ENCODE data around the gene FAM171A2.
"Not testable (repeated sequence)": the region's sequence is repeated elsewhere in the genome, so short reads cannot be mapped to it uniquely, and the experiment has no call there.

The FAM171A2 gene

DNA sequence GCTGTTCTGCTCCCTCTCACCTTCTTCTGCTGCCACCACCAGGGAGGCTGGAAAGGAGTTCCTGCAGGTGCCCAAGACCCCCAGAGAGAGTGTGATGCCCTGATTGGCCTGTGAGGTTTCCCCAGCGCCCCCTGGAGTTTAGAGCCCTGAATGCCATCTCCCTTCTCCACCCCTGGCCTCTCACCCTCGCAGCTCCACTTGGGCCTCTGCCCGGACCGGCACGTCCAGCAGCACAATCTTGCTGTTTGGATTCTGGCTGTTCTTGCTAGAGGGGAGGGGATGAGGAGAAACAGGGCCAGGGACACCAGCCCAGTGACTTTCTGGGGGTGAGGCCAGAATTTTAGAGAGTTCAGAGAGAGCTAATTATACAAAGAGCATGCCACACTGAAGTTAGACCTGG lies 12.5 kb upstream of the FAM171A2 start:
- no peaks in the 10 kb centered on the region for H3K9me3 Mint-ChIP-seq
- H3K4me3 Mint-ChIP-seq: no peak overlapping the region
- ATAC-seq (replicated peaks): peak in 1 of 2 donors; percentile 54
- peaks cover 34 to 65% of the 10 kb centered on the region in 2 donors for H3K27me3 Mint-ChIP-seq
- no peaks in the 10 kb centered on the region for H3K36me3 Mint-ChIP-seq
- peaks cover 3 to 19% of the 10 kb centered on the region in 2 donors for H3K4me1 Mint-ChIP-seq
- no peak for DNase-seq
- H3K27ac Mint-ChIP-seq: no peak overlapping the region

DNA sequence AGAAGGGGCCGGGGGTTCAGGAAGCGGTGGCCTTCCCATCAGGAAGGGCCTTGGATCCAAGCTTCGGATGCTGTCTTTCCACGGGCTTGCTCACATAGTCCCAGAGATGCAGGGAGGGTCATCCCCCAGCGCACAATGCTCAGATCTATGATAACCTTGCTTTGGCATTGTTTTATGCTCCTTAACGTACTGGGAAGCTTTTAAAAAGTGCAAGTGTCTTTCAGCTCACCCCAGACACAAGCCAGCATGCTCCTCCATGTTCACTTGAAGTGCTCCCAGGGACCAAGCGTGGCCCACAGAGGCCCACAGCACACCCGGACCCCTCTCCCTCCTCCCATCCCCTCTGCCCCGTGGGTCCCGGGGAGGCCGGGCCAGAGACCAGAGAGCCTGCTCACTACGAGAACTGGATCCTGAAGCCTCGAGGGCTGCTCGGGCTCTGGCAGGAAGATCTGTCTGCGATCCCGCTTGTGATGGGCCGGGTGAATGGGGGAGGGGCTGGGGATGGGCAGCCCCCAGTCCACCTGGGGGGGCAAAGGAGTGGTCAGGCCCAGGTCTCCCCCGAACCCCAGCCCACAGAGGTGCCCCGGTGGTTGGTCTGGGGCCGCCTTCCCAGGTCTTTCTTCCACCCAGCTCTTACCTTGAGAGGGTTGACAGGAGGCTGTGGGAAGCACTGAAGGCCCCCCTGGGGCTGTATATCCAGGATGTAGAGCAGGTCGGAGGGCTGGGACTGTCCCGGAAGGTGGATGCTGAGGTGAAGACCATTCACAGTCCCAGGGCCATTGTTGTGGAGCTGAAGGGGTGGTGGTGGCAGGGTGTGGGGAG lies 11.8 kb upstream of the FAM171A2 start:
- Mint-ChIP-seq H3K27ac (no peak overlapping the region), H3K27me3 (peaks cover 38 to 73% of the 10 kb centered on the region in 2 donors), H3K9me3 (no peaks in the 10 kb centered on the region), H3K36me3 (no peaks in the 10 kb centered on the region), H3K4me1 (peaks cover 3 to 19% of the 10 kb centered on the region in 2 donors), H3K4me3 (no peak overlapping the region)
- peak in 1 of 2 donors; percentile 18 for ATAC-seq (replicated peaks)
- DNase-seq: no peak

DNA sequence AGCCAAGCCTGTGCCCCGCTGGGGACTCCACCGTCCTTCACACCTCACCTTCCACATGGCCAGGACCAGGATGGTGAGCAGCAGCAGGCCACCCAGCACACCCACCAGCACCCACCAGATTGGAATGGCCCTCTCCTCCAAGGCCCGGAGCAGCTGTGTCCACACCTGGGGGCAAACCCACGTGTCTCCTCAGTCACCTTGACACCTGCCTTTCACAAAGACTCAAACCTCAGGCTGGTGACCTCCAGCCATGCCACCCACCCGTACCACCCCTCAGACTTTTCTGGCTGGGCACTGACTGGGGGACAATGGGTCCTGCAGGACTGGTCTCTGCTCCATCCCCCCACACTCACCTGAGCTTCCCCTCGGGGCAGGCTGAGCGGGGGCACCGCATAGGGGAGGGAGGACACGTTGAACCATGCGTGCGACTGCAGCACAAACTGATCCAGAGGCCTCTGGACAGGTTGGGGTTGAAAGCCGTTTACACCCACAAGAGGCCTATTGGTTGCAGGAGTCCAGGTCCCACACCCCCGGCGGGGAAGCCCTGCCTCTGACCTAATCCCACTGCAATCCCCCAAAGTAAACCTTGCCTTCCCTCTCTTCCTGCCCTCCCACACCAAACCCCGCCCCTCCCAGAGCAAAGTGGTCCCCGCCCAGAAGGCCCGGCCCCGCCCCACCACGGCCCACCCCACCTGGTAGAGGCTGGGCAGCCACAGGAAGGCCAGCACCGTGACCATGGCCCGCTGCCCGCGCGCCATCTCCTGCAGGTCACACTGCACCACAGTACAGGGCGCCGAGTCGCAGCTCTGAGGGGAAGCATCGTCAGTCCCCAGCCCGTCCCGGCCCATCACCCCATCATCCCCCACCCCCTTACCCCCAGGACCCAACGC lies 10.9 kb upstream of the FAM171A2 start:
- Mint-ChIP-seq H3K27ac (no peak overlapping the region), H3K4me1 (peaks cover 3 to 19% of the 10 kb centered on the region in 2 donors), H3K27me3 (peaks cover 41 to 74% of the 10 kb centered on the region in 2 donors), H3K36me3 (no peaks in the 10 kb centered on the region), H3K4me3 (no peak overlapping the region), H3K9me3 (no peaks in the 10 kb centered on the region)
- DNase-seq (no peak), ATAC-seq (replicated peaks) (peak; percentile 10 to 22)

DNA sequence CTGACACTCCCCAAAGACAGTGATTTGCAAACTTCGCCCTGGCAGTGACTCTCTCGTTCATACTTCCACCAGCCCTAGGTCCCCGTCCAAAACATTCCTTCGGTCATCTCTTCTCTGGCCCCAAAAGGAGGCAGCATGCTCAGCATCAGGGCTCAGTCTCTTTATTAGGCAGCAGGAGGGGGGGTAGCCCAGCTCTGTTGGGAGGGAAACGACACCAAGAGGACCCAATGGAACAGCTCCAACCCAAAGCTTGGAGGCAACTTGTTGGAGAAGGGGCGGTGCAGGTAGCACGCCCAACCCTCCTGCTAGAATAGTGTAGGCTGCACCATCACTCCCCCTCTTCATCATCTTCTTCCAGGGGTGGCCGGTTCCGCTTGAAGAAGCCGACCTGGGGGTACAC lies 8.4 kb upstream of the FAM171A2 start:
- H3K9me3 Mint-ChIP-seq: no peaks in the 10 kb centered on the region
- peaks cover 50 to 78% of the 10 kb centered on the region in 2 donors for H3K27me3 Mint-ChIP-seq
- H3K27ac Mint-ChIP-seq: no peak overlapping the region
- peaks cover 3 to 24% of the 10 kb centered on the region in 2 donors for H3K4me1 Mint-ChIP-seq
- no peaks in the 10 kb centered on the region for H3K36me3 Mint-ChIP-seq
- ATAC-seq (replicated peaks) (no peak), DNase-seq (no peak)
- no peak overlapping the region for H3K4me3 Mint-ChIP-seq

DNA sequence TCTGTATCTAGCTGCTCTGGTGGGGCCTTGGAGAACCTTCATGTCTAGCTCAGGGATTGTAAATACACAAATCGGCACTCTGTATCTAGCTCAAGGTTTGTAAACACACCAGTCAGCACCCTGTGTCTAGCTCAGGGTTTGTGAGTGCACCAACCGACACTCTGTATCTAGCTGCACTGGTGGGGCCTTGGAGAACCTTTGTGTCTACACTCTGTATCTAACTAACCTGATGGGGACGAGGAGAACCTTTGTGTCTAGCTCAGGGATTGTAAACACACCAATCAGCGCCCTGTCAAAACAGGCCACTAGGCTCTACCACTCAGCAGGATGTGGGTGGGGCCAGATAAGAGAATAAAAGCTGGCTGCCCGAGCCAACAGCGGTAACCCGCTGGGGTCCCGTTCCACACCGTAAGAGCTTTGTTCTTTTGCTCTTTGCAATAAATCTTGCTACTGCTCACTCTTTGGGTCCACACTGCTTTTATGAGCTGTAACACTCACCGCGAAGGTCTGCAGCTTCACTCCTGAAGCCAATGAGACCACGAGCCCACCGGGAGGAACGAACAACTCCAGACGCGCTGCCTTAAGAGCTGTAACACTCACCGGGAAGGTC lies 5.9 kb upstream of the FAM171A2 start:
- H3K9me3 Mint-ChIP-seq; H3K4me3 Mint-ChIP-seq; H3K27ac Mint-ChIP-seq; DNase-seq; H3K4me1 Mint-ChIP-seq; H3K36me3 Mint-ChIP-seq; ATAC-seq (replicated peaks): not testable (repeated sequence)
- H3K27me3 Mint-ChIP-seq: peaks cover 51 to 80% of the 10 kb centered on the region in 2 donors

DNA sequence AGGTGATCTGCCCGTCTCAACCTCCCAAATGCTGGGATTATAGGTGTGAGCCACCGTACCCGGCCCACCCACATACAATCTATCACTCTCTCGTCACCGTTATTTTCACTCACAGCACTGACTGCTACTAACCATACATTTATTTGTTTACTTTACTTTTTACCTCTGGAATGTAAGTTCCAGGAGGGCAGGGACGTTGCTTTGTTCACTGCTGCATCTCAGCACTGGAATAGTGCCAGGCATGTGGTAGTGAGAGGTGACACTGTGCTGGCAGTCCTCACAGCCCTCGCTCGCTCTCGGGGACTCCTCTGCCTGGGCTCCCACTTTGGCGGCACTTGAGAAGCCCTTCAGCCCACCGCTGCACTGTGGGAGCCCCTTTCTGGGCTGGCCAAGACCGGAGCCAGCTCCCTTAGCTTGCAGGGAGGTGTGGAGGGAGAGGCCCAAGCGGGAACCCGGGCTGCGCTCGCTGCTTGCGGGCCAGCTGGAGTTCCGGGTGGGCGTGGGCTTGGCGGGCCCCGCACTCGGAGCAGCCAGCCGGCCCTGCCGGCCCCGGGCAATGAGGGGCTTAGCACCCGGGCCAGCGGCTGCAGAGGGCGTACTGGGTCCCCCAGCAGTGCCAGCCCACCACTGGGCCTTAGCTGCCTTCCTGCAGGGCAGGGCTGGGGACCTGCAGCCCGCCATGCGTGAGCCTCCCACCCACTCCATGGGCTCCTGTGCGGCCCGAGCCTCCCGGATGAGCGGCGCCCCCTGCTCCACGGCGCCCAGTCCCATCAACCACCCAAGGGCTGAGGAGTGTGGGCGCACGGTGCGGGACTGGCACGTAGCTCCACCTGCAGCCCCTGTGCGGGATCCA lies 5.0 kb upstream of the FAM171A2 start:
- peaks cover 46 to 74% of the 10 kb centered on the region in 2 donors for H3K27me3 Mint-ChIP-seq

DNA sequence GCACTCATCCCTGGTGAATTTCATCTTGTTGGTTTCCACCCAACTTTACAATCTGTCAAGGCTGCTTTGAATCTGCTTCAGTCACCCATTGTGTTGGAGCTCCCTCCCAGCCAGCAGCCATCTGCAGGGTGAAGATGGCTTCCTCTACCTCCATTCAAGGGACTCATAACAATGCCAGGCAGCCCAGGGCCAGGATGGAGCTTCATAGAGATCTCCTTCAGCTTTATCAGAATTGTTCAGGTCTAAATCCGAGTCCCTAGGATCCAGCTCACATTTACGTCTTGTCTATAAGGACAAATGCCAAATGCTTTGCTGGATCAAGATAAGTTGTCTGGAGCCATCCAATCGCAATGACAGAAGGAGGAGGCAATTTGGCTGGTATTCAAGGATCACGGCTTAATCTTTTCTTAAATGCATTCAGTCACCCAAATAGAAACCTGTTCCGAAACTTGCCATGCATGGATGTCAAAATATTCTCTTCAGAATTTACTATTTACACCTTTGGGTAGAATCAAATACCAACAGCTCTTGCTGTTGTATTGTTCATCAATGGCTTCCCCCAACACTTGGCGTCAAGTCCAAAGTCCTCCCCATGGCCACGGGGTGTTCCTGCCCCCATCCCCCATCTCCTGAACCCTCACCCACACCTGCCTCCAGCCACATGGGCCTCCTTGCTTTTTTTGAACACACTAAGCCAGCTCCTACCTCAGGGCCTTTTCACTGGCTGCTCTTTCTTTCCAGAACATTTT lies 3.8 kb upstream of the FAM171A2 start:
- Mint-ChIP-seq H3K27me3 (peaks cover 42 to 78% of the 10 kb centered on the region in 2 donors), H3K36me3 (no peaks in the 10 kb centered on the region), H3K4me3 (no peak overlapping the region), H3K9me3 (no peaks in the 10 kb centered on the region), H3K4me1 (peaks cover 0 to 5% of the 10 kb centered on the region in 2 donors), H3K27ac (no peak overlapping the region)
- DNase-seq: no peak
- ATAC-seq (replicated peaks): no peak

More for the DNA sequence above, 5.0 kb upstream of the FAM171A2 start:
- not testable (repeated sequence) for H3K27ac Mint-ChIP-seq; DNase-seq; H3K9me3 Mint-ChIP-seq; H3K4me1 Mint-ChIP-seq; H3K4me3 Mint-ChIP-seq; H3K36me3 Mint-ChIP-seq; ATAC-seq (replicated peaks)

DNA sequence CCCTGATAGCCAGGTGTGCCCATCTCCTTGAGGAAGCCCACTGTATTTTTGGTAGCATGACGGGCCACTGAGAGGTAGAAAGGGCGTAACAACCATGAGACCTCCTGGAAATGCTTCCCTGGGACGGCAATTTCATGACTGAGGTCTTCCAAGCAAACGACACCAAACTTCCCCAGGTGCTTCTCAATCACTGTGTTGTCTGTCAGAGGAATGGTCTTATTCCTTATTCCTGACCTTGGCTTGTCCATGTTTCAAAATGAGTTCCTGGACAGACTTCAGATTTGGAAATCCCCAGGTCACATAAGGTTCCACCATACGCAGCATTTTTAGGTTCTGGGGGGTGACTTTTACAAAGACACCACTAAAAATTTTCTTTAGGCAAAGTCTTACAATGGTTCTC lies 1.4 kb upstream of the FAM171A2 start:
- H3K27me3 Mint-ChIP-seq: peaks cover 37 to 78% of the 10 kb centered on the region in 2 donors

DNA sequence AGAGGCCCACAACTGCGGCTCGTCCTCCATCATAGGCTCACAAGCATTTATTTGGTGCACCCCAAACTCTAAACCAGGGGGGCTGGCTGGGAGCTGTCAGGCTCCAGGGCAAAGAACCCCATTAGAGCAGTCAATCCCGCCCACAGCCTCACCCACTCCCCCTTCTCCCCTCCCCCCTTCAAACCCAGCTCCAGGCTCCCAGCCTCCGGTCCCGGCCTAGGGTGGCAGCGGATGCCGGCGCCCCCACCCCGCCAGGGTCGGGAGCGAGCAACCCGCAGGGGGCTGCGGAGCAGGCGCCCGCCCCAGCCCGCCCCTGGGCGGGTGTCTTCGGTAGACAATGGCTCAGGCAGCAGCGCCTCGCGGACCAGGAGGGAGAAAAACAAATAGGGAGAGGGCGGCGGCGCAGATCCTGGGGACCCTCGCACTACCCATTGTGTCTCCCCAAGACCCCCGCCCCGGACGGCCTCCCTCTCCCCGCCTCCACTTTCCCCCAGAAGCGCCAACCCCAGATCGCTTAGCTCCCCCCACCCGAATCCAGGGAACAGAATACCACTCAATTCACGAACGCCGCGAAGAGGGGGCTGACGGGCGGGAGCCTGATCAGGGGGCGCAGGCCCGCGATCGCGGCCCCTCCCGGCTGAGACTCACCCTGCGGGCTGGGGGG lies 572 bp downstream of the FAM171A2 start:
- H3K27ac Mint-ChIP-seq: no peak overlapping the region
- no peaks in the 10 kb centered on the region for H3K9me3 Mint-ChIP-seq
- peaks cover 28 to 69% of the 10 kb centered on the region in 2 donors for H3K27me3 Mint-ChIP-seq
- H3K36me3 Mint-ChIP-seq: no peaks in the 10 kb centered on the region
- peak overlapping the region; percentile 74 to 81 for H3K4me3 Mint-ChIP-seq
- no peak for DNase-seq
- H3K4me1 Mint-ChIP-seq: peaks cover 9 to 15% of the 10 kb centered on the region in 2 donors
- peak; percentile 48 to 59 for ATAC-seq (replicated peaks)

More for the DNA sequence above, 1.4 kb upstream of the FAM171A2 start:
- H3K4me3 Mint-ChIP-seq; H3K4me1 Mint-ChIP-seq; ATAC-seq (replicated peaks); H3K36me3 Mint-ChIP-seq; H3K9me3 Mint-ChIP-seq; DNase-seq; H3K27ac Mint-ChIP-seq: not testable (repeated sequence)

DNA sequence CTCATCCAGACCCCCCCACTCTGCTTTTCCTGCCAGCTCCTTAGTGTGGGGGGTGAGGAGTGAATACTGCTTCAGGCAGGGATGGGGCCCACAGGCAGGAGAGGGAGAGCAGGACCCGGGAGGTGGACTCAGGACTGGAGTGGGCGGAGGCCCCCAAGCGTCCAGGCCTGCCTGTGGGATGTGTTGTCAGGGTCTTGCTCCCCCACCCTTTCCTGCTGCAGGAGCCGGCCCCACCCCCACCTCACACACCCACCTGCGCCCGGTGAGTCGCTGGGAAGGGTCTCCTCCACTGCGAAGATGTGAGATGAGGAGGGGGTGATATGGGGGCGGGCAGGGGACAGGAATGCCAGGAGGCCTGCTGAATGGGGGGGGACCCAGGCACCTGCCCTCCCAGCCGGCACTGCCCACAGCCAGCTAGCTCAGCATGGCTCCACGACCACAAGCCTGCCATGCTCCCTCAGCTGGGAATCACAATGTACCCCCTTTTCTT lies 1.1 kb downstream of the FAM171A2 start:
- Mint-ChIP-seq H3K9me3 (no peaks in the 10 kb centered on the region), H3K4me3 (peak overlapping the region in 1 of 2 donors; percentile 47), H3K27me3 (peaks cover 23 to 64% of the 10 kb centered on the region in 2 donors), H3K4me1 (peaks cover 10% of the 10 kb centered on the region in 2 donors), H3K36me3 (no peaks in the 10 kb centered on the region), H3K27ac (no peak overlapping the region)
- no peak for DNase-seq
- no peak for ATAC-seq (replicated peaks)

DNA sequence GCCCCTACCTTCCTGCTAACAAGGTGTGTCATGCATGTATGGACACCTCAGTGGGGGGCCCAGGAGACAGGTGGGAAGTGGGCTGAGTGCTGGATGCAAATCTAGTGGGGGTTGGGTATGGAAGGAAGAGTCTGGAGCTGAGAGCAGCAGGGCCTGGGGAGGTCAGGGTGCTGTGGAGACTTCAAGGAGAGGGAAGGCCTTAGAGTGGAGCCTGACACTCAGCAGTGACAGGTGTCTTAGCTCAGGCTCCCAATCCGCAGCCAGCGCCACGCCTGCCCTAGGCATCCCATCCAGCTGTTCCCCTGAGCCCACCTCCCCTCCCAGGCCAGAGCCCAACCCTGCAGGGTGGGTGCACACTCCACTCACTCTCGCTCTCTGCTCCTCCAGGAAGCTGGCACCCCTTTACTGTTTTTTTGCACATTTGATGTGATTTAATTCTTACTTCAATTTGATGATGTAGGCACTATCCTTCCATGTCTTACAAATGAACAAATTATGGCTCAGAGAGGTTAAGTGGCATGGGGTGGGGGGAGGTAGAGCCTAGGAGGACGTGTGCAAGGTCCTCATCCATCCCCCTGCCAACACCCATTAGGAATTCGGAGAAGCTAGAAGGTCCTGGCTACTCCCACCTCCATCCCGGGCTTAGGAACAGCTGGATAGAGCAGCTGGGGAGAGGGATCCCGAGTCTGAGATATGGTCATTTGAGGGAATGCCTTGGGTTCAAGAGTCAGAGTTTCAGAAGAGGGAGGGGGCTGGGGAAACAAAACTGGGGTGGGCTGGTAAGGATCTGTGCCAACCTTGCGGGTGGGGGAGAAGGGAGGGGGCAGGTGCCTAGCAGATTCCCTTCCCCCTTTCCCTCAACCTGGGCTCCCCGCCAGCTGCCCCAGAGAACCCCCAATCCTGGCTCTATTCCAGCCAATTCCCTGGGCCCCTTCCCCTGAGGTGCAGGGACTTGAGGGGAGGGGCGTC lies 2.1 kb downstream of the FAM171A2 start:
- ATAC-seq (replicated peaks): no peak
- Mint-ChIP-seq H3K9me3 (no peaks in the 10 kb centered on the region), H3K4me1 (peaks cover 9 to 10% of the 10 kb centered on the region in 2 donors), H3K4me3 (no peak overlapping the region), H3K36me3 (no peaks in the 10 kb centered on the region), H3K27me3 (peaks cover 17 to 54% of the 10 kb centered on the region in 2 donors), H3K27ac (no peak overlapping the region)
- DNase-seq: no peak
